LNCAP (cell line): ENCODE data around the gene A2ML1.

ENCODE experiments used
- TF ChIP-seq, protein P1 (sequence below): fragments of 450-650 bp; IDR thresholded peaks from 2 replicates; pipeline ENCODE4 v1.5.1; 2017; ENCODE audit warnings: mild to moderate bottlenecking

The A2ML1 gene

DNA sequence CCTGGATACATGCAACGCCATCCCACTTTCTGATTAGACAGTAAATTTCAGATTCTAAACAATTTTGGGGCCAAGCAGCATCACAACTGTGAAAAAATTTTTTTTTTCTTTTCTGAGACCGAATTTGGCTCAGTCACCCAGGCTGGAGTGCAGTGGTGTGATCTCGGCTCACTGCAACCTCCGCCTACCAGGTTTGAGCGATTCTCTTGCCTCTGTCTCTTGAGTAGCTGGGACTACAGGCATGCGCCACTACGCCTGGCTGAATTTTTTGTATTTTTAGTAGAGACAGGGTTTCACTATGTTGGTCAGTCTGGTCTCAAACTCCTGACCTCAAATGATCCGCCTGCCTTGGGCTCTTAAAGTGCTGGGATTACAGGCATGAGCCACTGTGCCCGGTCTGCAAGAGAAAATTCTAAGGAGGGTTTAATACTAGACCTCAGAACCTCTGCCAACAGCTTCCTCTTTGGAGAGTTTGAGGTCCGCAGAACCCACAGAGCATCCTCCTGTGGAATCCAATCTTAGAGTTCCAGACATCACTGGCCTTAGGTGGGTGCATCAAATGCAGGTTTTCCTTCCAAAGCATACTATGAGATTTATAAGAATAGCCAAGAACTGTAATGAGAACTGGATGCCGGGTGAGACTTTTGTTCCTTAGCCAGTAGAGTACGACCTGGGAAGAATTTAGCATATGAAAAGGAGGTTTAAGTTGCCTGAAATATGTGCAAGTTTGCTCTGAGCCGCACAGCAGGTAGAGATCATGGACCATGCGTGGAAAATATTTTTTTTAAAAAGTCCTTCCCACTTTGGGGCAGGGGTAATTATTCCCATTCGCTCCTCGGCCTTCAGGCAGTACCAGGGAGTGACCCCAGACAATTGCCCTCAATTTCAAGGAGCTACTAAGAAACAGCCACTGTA is 84.1 kb downstream of the A2ML1 start:
- TF ChIP-seq, protein P1, sequence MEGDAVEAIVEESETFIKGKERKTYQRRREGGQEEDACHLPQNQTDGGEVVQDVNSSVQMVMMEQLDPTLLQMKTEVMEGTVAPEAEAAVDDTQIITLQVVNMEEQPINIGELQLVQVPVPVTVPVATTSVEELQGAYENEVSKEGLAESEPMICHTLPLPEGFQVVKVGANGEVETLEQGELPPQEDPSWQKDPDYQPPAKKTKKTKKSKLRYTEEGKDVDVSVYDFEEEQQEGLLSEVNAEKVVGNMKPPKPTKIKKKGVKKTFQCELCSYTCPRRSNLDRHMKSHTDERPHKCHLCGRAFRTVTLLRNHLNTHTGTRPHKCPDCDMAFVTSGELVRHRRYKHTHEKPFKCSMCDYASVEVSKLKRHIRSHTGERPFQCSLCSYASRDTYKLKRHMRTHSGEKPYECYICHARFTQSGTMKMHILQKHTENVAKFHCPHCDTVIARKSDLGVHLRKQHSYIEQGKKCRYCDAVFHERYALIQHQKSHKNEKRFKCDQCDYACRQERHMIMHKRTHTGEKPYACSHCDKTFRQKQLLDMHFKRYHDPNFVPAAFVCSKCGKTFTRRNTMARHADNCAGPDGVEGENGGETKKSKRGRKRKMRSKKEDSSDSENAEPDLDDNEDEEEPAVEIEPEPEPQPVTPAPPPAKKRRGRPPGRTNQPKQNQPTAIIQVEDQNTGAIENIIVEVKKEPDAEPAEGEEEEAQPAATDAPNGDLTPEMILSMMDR, result no peak

DNA sequence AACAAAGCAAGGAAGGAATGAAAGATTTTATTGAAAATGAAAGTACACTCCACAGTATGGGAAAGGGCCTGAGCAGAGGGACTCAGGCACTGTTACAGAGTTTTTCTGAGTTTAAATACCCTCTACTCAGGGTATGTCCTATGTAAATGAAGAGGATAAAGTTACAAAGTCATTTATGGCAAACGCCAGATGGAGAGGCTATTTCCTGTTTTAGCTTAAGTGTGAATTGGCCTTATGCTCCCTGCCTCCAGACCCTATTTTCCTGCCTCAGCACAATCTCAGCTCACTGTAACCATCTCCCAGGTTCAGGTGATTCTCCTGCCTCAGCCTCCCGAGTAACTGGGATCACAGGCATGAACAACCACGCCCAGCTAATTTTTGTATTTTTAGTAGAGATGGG is 85.1 kb downstream of the A2ML1 start:
- TF ChIP-seq, protein P1, result no peak

DNA sequence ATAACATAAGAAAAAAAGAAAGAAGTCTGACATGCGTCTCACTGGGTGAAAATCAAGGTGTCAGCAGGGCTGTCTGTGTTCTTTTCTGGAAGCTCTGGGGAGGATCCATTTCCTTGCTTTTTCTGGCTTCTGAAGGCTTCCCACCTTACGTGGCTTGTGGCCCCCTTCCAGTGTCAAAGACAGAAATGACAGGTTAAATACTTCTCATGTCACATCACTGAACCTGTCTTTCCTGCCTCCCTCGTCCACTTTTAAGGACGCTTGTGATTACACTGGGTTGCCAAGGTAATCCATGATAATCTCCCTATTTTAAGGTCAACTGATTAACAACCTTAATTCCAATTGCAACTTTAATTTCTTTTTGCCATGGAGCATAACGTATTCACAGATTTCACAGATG is 87.3 kb downstream of the A2ML1 start:
- TF ChIP-seq, protein P1, result no peak

- TF ChIP-seq, protein P1, result no peak
Observed at GRCh38 chr12:8911606-8912268, 89.3 kb downstream of the A2ML1 start.

GRCh38 chr12:8912914-8913313 is 90.5 kb downstream of the A2ML1 start:
- TF ChIP-seq, protein P1, result peak; percentile 42

GRCh38 chr12:8913702-8914032 is 91.2 kb downstream of the A2ML1 start:
- TF ChIP-seq, protein P1, result no peak

- TF ChIP-seq, protein P1, result peak; percentile 34; the same call in 1 of the 2 replicates
Observed at GRCh38 chr12:8914033-8914715, 91.8 kb downstream of the A2ML1 start, which contains the start of gene PHC1. PHC1 (plus strand) TSS chr12:8914509; CDS start chr12:8917678, 3,169 bp downstream.
